HG02763 (cell line): ENCODE data around the gene PPIG.
"Not testable (repeated sequence)": the region's sequence is repeated elsewhere in the genome, so short reads cannot be mapped to it uniquely, and the experiment has no call there.

Experiments used
- ATAC-seq: cut with Tn5 transposase; IDR thresholded peaks from one replicate; pipeline ENCODE4 v1.9.1; 2021; ENCODE audit warnings: mild to moderate bottlenecking, moderate library complexity; ENCODE audit not compliant: unreplicated experiment

PPIG gene

GRCh38 chr2:169661265-169661664 is 77.1 kb downstream of the PPIG start:
- no peak for ATAC-seq

GRCh38 chr2:169662744-169663143 is 78.6 kb downstream of the PPIG start:
- ATAC-seq = no peak

- ATAC-seq = no peak
Measured at GRCh38 chr2:169663247-169663646, 79.1 kb downstream of the PPIG start.

- ATAC-seq = no peak
Measured at GRCh38 chr2:169664600-169664977, 80.4 kb downstream of the PPIG start.

GRCh38 chr2:169664978-169665930 is 81.1 kb downstream of the PPIG start:
- ATAC-seq = no peak

- ATAC-seq = no peak
Measured at GRCh38 chr2:169667583-169667982, 83.4 kb downstream of the PPIG start.

- no peak for ATAC-seq
Measured at GRCh38 chr2:169670215-169670651, 86.1 kb downstream of the PPIG start.

- ATAC-seq = no peak
Measured at GRCh38 chr2:169670937-169671336, 86.8 kb downstream of the PPIG start.

GRCh38 chr2:169672406-169672805 is 88.3 kb downstream of the PPIG start:
- no peak for ATAC-seq

- no peak for ATAC-seq
Measured at GRCh38 chr2:169673106-169673505, 89.0 kb downstream of the PPIG start.

- no peak for ATAC-seq
Measured at GRCh38 chr2:169673921-169674320, 89.8 kb downstream of the PPIG start.

GRCh38 chr2:169676357-169676756 is 92.2 kb downstream of the PPIG start:
- ATAC-seq = no peak

- ATAC-seq = no peak
Measured at GRCh38 chr2:169676850-169677249, 92.7 kb downstream of the PPIG start.

GRCh38 chr2:169683054-169683424 is 98.9 kb downstream of the PPIG start:
- ATAC-seq = no peak

GRCh38 chr2:169683425-169684134 is 99.4 kb downstream of the PPIG start:
- no peak for ATAC-seq

- no peak for ATAC-seq
Measured at GRCh38 chr2:169684135-169684565, 100.0 kb downstream of the PPIG start.

GRCh38 chr2:169684712-169685111 is 100.6 kb downstream of the PPIG start:
- not testable (repeated sequence) for ATAC-seq

- not testable (repeated sequence) for ATAC-seq
Measured at GRCh38 chr2:169686825-169687224, 102.7 kb downstream of the PPIG start.

GRCh38 chr2:169687943-169688342 is 103.8 kb downstream of the PPIG start:
- not testable (repeated sequence) for ATAC-seq

GRCh38 chr2:169690958-169691357 is 106.8 kb downstream of the PPIG start:
- no peak for ATAC-seq
